GM18909 (cell line): ENCODE data around the gene CLEC1B.
"Not testable (repeated sequence)": the region's sequence is repeated elsewhere in the genome, so short reads cannot be mapped to it uniquely, and the experiment has no call there.

Experiments used
- ATAC-seq: cut with Tn5 transposase; IDR thresholded peaks from one replicate; pipeline ENCODE4 v1.9.1; 2021; ENCODE audit warnings: mild to moderate bottlenecking; ENCODE audit not compliant: unreplicated experiment, poor library complexity

CLEC1B gene

DNA sequence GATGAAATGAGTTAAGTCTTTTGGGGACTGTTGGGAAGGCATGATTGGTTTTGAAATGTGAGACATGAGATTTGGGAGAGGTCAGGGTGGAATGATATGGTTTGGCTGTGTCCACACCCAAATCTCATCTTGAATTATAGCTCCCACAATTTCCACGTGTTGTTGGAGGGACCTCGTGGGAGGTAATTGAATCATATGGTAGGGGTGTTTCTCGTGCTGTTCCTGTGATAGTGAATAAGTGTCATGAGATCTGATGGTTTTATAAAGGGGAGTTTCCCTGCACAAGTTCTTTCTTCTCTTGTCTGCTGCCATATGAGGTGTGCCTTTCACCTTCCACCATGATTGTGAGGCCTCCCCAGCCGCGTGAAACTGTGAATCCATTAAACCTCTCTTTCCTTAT, 22.3 kb downstream of the CLEC1B start:
- not testable (repeated sequence) for ATAC-seq

DNA sequence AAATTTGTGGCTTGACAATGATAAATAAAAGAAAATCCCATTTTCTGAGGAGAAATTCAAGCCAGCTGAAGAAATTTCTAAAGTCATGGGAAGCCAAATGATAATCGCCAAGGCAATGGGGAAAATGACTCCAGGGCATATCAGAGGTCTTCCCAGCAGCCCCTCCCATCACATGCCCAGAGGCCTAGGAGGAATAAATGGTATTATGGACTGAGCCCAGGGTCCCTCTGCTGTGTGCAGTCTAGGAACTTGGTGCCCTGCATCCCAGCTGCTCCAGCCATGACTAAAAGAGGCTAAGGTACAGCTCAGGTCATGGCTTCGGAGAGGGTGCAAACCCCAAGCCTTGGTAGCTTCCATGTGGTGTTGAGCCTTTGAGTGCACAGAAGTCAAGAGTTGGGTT, 23.3 kb downstream of the CLEC1B start:
- ATAC-seq: no peak

DNA sequence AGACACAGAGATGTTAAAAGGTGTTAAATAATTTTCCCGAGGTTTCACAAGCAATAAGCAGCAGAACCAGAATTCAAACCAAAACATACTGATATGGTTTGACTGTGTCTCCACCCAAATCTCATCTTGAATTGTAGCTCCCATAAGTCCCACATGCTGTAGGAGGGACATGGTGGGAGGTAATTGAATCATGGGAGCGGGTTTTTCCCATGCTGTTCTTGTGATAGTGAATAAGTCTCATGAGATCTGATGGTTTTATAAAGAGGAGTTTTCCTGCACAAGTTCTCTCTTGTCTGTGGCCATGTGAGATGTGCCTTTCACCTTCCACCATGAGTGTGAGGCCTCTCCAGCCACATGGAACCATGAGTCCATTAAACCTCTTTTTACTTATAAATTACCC, 24.2 kb downstream of the CLEC1B start:
- ATAC-seq: not testable (repeated sequence)

DNA sequence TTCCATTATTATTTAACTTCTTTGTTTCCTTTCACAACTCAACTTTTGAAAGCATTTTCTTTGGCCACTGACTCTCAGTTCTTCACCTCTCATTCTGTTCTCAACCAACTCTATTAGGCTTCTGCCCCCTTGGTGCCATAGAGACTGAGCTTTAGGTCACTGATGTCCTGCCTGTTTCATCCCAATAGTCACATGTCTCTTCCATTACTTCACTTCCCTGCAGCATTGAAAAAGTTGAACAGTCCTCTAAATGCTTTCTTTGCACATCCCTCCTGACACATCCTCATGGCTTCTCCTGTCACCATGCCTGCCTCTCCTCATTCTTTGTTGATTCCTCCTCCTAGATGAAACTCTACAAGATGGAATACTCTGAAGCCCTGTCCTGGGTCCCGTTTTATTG, 25.0 kb downstream of the CLEC1B start:
- no peak for ATAC-seq

DNA sequence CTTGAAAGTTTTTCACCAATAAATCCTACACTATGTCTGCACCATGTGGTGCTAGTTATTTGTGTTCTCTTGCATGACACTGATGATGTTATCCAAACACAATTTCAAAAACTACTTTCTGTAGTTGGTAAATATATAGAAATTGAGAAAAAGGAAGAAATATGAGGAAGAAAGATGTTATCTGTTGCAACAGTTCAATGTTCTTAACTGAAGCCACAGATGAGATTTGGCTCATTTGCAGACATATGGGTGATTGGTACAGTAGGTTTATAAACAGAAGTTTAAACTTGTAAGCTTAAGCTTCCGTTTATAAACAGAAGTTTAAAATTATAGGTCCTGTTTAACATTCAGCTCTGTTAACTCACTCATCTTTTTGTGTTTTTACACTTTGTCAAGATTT, 27.7 kb downstream of the CLEC1B start, which contains the start of gene CLEC12A:
Gene CLEC12A (plus strand): TSS at position 229 of the 400 bp plus-strand sequence. CDS start 188 bp downstream, outside the sequence.
- no peak for ATAC-seq

DNA sequence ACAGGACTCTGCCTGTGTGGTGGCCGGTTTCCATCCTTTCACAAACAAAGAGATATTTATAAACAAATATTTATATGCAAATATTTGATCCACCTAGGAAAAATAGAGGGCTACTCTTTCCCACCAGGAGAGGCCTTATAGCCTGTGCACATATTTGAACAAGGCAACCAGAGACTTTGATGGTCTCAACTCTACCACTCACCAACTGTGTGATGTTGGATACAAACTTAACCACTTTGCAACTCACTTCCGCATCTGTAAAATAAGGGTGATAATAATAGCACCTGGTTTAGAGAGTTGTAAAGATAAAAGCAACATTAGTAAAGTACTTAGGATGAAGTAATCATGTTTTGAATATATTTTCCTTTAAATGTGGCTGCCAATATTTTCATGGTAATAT, 29.2 kb downstream of the CLEC1B start:
- no peak for ATAC-seq

DNA sequence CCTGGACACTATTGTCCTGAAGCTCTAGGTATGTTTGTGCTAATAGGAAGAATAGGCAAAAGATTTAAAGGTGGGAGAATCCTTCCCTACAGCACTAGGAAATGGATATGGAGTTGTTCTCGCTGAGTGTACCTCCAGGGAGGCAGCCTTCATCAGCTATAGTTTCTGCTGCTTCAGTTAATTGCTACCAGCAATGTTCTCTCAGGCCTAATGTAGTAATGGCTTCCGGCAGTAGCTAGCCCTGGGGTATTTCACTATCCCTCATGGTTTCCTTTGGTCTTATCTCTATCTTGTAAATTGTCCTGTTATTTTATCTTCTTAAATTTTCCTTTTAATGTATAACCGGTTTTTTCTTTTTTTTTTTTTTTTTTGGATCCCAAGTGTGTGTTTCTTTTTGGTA, 37.0 kb downstream of the CLEC1B start:
- ATAC-seq: no peak

DNA sequence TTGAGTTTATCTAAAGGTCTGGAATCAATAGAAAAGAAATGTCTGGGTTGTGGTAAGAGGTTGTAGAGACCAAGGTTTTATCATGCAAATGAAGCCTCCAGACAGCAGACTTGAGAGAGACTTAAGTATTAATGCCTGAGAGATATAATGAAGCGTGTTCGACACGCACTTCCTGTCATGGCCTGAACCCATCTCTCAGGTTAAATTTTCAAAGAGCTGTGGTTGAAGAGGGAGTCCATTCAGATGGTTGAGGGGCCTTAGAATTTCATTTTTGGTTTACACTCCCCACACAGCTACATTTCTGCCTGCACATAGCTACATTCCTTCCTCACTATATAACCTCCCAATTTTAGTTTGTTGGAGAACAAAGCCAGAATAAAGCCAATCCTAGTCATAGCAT, 37.8 kb downstream of the CLEC1B start:
- ATAC-seq: peak; percentile 84

DNA sequence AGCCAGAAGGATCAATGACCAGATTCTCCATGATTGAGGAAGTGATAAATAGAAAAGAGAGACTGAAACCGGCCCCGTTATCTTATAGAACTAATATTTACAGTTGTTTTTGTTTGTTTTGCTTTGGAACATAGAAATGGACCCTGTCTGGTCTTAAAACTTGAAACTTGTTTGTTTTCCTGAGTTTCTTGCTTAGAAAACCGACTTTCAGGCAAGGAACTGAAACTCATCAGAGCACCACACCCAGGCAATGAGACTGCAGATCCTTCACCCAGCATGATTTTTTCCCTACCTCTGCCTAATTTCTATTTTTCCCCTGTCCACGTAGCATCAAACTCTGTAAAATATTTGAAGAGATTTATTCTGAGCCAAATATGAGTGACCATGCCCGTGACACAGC, 38.3 kb downstream of the CLEC1B start:
- ATAC-seq: no peak

DNA sequence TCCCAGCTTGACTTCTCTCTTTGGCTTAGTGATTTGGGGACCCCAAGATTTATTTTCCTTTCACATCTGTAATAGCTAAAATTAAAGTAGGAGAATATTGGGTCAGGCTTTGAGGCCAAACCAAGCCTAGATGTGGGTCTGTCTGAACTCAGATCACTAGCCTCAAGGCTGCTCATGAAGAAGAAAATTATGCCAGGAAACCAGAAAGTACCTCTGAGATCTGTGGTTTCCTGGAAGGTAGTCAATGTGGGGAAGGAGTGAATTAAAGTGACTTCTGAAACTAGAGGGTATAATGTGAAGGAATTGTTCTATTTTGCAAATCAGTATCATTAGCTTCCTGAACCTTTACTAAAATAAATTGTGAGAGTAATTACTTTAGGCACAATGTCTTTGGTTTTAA, 41.1 kb downstream of the CLEC1B start:
- no peak for ATAC-seq

DNA sequence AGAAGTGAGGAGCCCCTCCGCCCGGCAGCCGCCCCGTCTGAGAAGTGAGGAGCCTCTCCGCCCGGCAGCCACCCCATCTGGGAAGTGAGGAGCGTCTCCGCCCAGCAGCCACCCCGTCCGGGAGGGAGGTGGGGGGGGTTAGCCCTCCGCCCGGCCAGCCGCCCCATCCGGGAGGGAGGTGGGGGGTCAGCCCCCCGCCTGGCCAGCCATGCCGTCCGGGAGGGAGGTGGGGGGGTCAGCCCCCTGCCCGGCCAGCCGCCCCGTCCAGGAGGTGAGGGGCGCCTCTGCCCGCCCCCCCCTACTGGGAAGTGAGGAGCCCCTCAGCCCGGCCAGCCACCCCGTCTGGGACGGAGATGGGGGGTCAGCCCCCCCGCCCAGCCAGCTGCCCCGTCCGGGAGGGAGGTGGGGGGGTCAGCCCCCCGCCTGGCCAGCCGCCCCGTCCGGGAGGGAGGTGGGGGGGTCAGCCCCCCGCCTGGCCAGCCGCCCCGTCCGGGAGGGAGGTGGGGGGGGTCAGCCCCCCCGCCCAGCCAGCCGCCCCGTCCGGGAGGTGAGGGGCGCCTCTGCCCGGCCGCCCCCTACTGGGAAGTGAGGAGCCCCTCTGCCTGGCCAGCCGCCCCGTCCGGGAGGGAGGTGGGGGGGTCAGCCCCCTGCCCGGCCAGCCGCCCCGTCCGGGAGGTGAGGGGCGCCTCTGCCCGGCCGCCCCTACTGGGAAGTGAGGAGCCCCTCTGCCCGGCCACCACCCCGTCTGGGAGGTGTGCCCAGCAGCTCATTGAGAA, 45.8 kb downstream of the CLEC1B start:
- not testable (repeated sequence) for ATAC-seq

DNA sequence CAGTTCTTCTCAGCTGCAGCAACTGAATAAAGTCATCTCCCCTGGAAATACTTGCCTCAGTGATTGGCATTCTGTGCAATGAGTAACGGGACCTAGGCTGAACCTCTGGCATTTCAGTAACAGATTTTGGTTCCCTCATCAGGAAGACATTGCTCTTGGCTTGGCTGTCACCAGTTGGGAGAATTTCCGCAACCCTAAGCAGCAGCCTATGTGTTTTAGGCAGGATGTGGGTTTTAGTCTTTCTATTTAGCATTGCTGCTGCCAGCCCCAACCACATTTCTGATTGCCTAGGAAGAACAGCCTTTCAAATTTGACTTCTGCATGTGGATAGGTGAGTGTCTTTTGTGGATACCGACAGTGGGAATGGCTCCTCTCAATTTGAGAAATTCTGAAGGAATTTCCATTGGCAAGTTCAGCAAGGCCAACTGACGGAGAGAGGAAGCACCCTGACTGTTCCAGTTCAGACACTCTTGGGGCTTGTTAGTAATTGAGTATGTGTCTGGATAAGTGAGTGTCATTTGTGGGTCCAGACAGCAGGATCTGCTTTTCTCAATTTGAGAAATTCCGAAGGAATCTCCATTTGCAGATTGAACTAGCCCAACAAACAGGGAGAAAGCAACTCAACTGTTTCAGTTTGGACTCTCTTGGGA, 47.8 kb downstream of the CLEC1B start:
- no peak for ATAC-seq

DNA sequence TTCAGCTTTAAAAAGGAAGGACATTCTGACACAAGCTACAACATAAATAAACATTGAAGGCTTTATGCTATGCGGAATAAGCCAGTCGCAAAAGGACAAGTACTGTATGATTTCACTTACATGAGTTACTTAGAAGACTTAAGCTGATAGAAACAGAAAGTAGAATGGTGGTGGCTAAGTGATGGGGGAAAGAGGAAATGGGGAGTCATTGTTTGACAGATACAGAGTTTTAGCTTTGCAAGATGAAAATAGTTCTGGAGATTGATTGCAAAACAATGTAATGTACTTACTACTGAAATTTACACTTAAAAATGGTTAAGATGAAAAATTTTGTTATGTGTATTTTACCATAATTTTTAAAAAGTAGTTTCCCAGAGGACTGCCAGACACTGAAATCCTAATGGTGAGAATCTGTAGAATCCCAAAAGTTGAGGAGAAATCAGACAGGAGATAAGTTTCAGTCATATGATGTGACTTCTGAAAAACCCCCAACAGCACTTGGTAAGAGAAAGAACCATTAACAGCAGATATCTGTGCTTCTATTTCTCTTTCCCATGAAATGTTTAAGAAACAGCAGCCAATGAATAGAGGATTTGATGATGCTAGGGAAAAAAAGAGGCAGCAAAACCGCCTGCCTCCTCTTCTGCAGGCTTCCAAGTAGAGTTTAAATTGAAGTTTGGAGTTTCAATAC, 50.2 kb downstream of the CLEC1B start:
- ATAC-seq: peak; percentile 93

DNA sequence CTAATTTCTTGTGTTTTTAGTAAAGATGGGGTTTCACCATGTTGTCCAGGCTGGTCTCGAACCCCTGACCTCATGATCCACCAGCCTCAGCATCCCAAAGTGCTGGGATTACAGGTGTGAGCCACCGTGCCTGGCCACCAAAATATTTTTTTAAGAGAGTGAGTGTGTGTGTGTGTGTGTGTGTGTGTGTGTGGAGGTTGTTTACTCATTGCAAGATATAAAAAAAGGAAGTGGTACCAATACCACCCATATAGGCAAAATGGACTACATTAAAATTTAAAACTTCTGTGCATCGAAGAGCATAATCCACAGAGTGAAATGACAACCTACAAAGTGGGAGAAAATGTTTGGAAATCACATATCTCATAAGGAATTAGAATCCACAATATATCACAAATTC, 51.2 kb downstream of the CLEC1B start:
- ATAC-seq: no peak

DNA sequence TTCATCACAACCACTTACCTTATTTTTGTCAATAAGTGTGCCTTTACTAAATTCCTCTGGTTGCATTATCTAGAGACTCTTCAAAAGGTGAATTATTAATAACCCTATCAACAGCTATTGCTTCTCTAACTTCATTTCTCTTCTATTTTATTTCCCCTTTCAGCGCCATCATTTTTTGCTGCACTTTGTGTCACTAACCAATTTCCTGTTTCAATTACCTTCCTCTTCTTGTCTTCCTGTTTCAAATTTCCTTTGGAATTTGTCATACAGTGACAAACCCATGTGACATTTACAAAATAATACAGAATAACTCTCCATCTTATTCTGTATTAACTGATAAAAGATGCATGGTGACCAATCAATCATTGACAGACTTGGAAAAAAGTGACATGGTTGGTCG, 54.5 kb downstream of the CLEC1B start:
- ATAC-seq: no peak

DNA sequence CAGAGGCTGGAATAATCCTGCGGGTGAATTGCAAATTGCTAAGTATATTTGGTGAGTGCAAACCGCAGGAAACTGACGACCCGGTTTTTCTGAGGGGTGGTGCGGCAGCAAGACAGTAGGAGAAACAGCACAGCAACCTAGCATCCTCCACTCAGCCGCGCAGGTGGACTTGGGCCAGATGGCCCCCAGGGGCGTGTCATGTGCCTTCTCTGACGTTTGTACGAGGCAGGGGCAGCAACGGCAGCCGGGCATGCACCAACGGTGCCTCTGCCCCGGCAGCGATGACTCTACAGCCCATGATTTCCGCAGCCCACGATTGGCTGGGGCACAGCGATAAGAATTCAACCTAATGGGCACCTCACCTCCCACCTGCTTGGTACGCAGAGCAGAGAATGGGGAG, 55.7 kb downstream of the CLEC1B start:
- no peak for ATAC-seq
